HFF-Myc (cell line): Measurements from ENCODE around the gene UBE2D3.
A peak's percentile ranks its signal among the peaks of the same experiment; 100 is the strongest.
"Not testable (repeated sequence)": the region's sequence is repeated elsewhere in the genome, so short reads cannot be mapped to it uniquely, and the experiment has no call there.

Experiments
- DNase-seq: peaks from one replicate; pipeline ENCODE4 v3.0.0-alpha.2; 2011; ENCODE audit warnings: low read depth; ENCODE audit errors: extremely low read depth
- H3K4me3 ChIP-seq: replicated peaks from 2 replicates; pipeline ENCODE4 v1.5.1; 2011; ENCODE audit warnings: low read depth, mild to moderate bottlenecking, control low read depth, low read length
- CTCF ChIP-seq: IDR thresholded peaks from 2 replicates; pipeline ENCODE4 v1.5.1; 2012; ENCODE audit warnings: mild to moderate bottlenecking, low read depth, low read length, control low read depth; ENCODE audit errors: missing control alignments

Gene UBE2D3

GRCh38 chr4:102824398-102824797 is 3.0 kb downstream of the UBE2D3 start:
- peak overlapping the region; percentile 98 for H3K4me3 ChIP-seq
- DNase-seq = no peak
- TF ChIP-seq CTCF = no peak

- H3K4me3 ChIP-seq = peak overlapping the region; percentile 98
- DNase-seq = no peak
- TF ChIP-seq CTCF = no peak
Measured at GRCh38 chr4:102823897-102824296, 3.5 kb downstream of the UBE2D3 start.

- no peak for DNase-seq
- no peak for TF ChIP-seq CTCF
- peak overlapping the region; percentile 98 for H3K4me3 ChIP-seq
Measured at GRCh38 chr4:102823464-102823863, 3.9 kb downstream of the UBE2D3 start.

GRCh38 chr4:102819588-102820365 is 7.6 kb downstream of the UBE2D3 start:
- no peak overlapping the region for H3K4me3 ChIP-seq
- TF ChIP-seq CTCF = no peak
- DNase-seq = no peak

GRCh38 chr4:102819100-102819499 is 8.3 kb downstream of the UBE2D3 start:
- DNase-seq, H3K4me3 ChIP-seq: not testable (repeated sequence)

GRCh38 chr4:102817613-102818268 is 9.6 kb downstream of the UBE2D3 start:
- TF ChIP-seq CTCF = no peak

GRCh38 chr4:102817021-102817605 is 10.2 kb downstream of the UBE2D3 start:
- no peak for DNase-seq
- TF ChIP-seq CTCF = no peak
- H3K4me3 ChIP-seq = no peak overlapping the region

More at GRCh38 chr4:102817613-102818268, 9.6 kb downstream of the UBE2D3 start:
- DNase-seq = no peak
- H3K4me3 ChIP-seq = no peak overlapping the region
